ENCODE results near the gene NSD2. TPM values are rescaled to one million over a fixed set of nuclear protein-coding genes. Genes with fewer than 3 reads are reported as not detected.
"Not testable (repeated sequence)": the region's sequence is repeated elsewhere in the genome, so short reads cannot be mapped to it uniquely, and the experiment has no call there.

Gene NSD2
- total RNA-seq, 1 donor from 2014 or later = 71.3 TPM

DNA sequence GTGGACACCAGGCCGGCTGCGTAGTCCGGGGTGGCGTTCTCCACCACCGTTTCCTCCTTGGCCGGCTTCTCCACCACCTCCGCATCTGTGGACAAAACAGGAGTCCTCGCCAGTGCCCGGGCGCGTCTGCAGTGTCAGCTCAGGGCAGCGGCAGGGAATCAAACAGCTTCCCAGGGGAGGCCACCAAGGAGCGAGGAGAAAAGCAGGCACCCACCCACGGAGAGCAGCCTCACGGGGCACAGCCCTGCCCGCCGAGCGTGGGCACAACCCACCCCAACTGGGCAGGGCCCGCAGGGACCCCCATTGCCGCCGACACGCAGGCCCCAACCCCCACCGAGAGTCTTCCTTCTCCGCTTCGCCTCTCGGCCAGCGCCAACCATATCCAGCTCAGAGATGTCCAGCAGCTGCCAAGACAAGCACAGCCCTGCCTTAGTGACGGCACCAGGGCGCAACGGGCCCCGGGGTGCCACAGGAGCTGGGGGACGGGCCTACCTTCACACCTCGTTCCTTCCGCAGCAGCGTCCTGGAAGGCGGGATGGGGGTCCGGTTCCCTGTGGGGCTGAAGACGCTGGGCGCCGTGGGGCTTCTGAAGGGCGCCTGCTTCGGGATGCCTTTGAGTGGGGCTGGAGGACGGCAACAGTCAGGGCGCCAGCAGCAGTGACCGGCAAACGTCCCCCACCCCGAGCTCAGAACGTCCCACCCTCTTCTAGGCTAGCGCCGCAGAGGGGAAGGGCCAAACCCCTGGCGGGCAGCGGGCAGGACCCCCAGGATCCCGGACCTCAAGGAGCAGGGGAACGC lies 114.8 kb downstream of the NSD2 start:
- DNase-seq = no peak

DNA sequence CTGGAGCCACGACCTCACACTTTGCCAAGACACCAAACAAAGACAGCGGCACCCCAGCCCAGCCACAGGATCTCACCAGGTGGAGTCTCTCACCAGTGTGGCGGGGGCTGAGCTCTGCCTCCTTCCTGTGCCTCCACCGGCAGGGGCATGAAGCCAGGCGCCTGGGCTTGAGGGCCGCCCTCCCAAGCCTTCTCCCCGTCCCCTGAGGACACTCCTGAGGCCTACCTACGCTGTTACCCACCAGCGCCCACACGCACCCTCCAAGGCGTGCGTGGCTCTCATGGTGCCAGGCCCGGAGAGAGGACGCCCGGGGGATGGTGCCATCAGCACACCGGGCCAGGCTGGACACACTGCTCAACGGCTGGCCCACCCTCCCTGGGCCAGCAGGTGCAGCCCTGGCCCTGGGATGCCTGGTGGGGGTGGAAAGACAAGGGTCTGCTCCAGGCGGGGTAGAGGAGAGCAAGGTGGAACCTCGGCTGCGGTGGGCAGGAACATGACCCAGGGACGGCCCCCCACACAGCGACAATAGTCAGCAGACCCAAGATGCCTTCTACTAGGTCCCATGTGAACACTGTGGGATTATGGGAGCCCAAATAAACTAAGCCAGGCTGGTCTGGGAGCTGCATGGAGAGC lies 115.5 kb downstream of the NSD2 start:
- no peak for DNase-seq

DNA sequence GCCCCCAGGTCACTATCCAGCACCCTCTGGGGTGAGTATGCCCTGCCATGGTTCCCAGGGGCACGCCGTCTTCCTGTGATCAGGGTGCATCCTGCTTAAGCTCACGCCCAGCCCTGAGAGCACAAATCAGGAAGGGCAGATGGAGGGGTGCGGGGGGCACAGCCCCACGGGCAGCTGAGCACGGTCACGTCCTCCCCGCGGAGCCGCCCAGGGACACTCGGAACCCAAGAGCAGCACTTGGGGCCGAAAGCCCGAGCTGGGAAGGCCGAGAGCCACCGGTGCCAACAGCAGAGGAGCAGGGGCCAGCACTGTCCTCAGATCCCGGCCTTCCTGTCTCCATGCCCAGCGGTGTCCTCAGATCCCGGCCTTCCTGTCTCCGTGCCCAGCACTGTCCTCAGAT lies 116.1 kb downstream of the NSD2 start:
- no peak for DNase-seq

DNA sequence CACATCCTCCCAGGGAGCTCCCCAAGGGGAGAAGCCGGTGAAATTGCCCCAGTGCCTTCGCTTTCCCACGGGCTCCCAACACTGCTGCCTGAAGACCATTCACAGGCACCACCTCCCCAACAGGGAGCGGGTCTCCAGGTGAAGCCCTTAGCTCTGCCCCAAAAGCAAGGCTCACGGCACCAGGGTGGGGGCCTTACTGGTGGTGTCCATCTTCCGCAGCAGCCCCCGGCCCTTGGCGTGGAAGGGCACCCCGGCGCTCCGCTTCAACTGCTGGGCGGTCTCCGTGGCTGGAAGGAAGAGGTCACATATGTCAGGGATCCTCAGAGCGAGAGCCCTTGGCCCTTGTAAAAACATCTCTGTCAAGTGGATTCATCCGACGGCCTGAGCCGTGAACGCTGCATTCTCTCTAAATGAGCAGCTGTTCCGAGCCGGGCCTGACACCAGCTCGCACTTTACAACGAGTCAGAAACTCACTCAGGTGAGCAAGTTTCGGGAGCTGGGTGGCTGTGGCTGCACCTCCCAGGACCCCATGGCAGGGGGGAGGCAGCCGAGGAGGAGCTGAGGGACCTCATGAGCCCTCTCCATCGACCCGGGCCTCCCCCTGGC lies 116.6 kb downstream of the NSD2 start:
- no peak for DNase-seq

- no peak for DNase-seq
These were observed 117.1 kb downstream of the NSD2 start for GRCh38 chr4:1988327-1988724.

GRCh38 chr4:1989533-1990347 lies 118.5 kb downstream of the NSD2 start:
- DNase-seq = no peak

GRCh38 chr4:1990348-1990645 lies 119.1 kb downstream of the NSD2 start:
- no peak for DNase-seq

DNA sequence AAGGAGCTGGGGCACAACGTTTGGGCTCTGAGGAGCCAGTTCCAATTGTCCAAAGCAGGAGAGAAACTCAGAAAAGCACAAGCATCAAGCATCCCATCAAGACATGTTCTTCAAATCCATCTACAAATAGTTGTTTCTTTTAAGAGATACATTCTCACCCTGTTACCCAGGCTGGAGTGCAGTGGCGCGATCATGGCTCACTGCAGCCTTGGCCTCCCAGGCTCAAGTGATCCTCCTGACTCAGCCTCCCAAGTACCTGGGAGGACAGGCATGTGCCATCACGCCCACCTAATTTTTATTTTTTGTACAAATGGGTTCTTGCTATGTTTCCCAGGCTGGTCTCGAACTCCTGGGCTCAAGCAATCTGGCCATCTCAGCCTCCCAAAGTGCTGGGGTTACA lies 119.5 kb downstream of the NSD2 start:
- DNase-seq = no peak

DNA sequence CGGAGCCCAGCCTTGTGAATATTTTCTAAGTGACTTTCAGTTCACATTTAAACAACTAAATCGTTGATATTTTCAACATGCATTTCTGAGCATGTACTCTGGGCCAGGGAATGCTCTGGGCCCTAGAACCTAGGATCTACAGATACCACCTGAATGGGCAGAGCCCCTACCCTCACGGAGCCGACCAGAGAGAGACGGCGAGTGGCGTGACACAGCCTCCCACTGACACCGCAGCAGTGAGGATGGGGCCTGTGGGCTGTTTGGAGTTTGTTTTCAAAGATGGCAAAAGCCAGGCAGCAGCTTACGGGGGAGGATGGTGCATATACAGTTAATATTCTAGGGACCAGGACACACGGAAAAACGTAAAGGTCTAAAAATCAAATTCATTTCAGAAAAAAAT lies 119.9 kb downstream of the NSD2 start:
- no peak for DNase-seq

DNA sequence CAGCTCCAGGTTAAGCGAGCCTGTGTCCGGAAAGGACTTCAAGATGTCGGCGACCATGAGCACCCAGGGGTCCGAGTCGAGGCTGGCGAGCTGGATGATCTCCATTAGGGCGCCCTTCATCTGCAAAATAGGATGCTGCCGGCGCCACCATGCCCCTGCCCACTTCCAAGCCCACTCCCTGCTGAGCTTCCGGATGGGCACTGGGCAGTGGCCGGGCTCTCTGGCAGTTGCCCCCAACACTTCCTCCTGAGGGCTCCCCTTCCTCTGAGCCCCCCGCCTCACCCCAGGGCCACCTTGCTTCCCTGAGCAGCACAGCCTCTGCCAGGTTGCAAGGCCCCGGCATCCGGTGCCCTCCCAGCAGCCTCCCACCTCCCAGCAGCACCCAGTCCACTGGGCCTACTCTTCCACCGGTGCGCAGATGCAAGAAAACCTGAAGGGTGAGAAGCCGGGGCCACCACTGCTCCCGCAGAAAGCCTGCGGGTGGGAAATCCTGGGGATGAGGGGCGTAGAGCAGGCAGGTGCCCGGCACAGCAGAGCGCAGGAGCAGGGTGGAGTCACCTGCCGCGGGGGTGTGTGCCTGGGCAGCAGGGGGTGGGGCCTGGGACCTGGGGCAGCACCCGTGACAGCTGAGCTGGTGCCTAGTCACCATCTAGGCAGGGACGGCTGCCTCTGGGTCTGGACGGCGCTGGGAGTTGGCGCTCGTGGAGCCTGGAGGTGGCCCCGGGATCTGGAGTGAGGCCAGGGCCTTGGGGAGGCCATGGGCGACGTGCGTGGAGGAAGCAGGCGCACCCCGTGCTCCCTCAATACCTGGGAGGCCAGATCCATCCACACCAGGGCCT lies 120.6 kb downstream of the NSD2 start:
- no peak for DNase-seq

GRCh38 chr4:1992468-1993168 lies 121.4 kb downstream of the NSD2 start:
- peak; percentile 41 for DNase-seq

GRCh38 chr4:1993169-1993516 lies 122.0 kb downstream of the NSD2 start:
- no peak for DNase-seq

DNA sequence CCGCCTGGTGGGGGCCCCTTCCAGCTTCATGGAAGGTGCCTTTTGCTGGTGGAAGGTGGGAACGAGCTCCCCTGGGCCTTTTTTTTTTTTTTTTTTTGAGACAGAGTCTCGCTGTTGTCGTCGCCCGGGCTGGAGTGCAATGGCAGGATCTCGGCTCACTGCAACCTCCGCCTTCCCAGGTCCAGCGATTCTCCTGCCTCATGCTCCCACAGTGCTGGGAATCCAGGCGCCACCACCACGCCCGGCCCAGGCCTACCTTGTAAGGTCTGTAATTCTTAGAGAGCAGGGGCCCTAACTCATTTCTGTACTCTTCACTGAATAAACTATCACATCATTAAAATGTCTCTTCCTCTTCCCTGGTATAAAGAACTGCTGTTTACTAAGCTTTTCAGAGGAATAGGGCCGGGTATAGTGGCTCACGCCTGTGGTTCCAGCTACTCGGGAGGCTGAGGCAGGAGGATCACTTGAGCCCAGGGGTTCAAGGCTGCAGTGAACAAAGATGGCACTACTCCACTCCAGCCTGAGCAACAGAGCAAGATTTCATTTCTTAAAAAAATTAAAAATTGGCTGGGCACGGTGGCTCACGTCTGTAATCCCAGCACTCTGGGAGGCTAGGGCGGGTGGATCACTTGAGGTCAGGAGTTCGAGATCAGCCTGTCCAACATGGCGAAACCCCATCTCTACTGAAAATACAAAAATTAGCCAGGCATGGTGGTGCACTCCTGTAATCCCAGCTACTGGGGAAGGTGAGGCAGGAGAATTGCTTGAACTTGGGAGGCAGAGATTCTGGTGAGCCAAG lies 122.7 kb downstream of the NSD2 start:
- DNase-seq = not testable (repeated sequence)

DNA sequence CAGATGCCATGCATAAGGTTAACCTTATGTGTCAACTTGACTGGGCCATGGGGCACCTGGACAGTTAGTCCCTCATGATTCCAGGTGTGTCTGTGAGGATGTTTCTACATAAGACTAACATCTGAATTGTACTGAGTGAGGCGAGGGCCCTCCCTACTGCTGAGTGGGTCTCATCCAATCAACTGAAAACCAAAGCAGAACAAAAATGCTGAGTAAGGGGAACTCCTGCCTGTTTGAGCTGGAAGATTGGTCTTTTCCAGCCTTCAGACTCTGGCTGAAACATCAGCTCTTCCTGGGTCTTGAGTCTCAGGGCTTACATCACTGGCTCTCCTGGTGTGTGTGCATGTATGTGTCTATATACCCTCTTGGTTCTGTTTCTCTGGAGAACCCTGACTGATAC lies 123.7 kb downstream of the NSD2 start:
- no peak for DNase-seq

GRCh38 chr4:1996866-1997611 lies 125.8 kb downstream of the NSD2 start:
- no peak for DNase-seq

DNA sequence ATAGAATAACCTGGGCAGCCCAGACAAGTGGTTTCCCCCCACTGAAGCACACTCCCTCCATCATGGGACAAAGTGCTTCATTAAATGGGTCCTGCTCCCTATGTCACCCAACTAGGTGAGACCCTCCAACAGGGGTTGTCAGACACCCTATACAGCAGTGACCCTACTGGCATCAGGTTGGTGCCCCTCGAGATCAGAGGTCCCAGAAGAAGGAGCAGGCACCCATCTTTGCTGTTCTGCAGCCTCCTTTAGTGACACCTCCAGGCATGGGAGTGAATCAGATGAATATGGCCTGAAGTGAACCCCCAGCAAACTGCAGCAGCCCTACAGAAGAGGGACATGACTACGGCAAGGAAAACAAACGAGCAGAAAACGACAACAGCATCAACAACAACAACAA lies 126.5 kb downstream of the NSD2 start:
- DNase-seq = no peak

- no peak for DNase-seq
These were observed 127.1 kb downstream of the NSD2 start for GRCh38 chr4:1998296-1998695.

DNA sequence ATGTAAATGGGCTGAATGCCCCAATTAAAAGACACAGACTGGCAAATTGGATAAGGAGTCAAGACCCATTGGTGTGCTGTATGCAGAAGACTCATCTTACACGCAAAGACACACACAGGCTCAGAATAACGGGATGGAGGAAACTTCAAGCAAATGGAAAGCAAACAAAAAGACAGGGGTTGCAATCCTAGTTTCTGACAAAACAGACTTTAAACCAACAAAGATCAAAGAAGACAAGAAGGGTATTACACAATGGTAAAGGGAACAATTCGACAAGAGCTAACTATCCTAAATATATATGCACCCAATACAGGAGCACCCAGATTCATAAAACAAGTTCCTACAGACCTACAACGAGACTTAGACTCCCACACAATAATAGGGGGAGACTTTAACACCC lies 128.1 kb downstream of the NSD2 start:
- not testable (repeated sequence) for DNase-seq

GRCh38 chr4:2003361-2003760 lies 132.2 kb downstream of the NSD2 start:
- not testable (repeated sequence) for DNase-seq

DNA sequence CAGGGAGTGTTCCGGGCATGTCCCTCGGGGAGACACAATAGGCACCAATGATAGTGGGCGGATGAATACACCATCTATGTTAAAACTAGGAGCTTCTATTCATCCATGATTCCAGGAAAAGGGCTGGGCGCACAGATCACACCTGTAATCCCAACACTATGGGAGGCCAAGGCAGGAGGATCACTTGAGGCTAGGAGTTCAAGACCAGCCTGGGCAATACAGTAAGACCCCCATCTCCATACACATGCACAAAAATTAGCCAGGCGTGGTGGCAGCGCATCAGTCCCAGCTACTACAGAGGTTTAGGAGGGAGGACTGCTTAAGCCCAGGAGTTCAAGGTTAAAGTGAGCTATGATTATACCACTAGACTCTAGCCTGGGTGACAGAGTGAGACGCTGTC lies 135.2 kb downstream of the NSD2 start:
- DNase-seq = no peak
